ENCODE data around the gene MYOZ2. TPM values are rescaled to one million over a fixed set of nuclear protein-coding genes. Genes with fewer than 3 reads are reported as not detected.

Gene MYOZ2
- total and polyA plus RNA-seq, 2 of the 13 experiments (the other 11 are each of a cell fraction or from before 2014, with no cell fraction given) = 0.03 TPM; not detected in 1

DNA sequence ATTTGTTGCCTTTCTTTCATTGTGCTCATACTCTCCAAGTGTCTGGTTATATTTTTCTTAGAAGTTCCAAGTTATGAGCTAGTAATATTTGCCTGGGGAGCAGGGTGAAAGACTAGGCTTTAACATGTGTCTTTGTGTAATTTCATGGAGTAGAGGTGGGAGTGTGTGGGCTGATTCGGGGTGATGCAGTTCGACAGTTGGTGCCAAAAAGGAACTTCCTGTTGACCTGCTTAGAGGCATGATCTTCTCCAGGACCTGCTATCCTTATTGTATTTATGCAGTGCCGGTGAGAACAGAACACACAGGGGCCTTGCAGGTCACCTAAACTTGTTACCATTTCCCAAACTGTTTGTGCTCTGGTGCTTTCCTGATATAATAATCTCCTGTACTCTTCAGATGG, 98.1 kb downstream of the MYOZ2 start:
- ChIA-PET POLR2A (no interaction called here), CTCF (ENCODE audit: low intra/inter-chr PET ratio, low total read pairs) (no interaction called here)
- H3K27ac ChIP-seq (ENCODE audit: extremely low read length, insufficient read depth, low read length) = no peak overlapping the region
- in situ Hi-C loops (cut with HindIII; ENCODE audit: extremely low pct_ligation_motif_present, low pct_unique_long_range_greater_than_20kb) (no loop called here), intact Hi-C loops (cut with micrococcal nuclease; ENCODE audit: unreplicated experiment) (no loop called here)
- H3K9ac ChIP-seq (ENCODE audit: insufficient read depth, low read depth, low read length) = no peak overlapping the region
- FAIRE-seq (no peak), ATAC-seq (no peak), DNase-seq (ENCODE audit: low spot score) (no peak)
- H3K4me1 ChIP-seq (ENCODE audit: insufficient read depth, low read length) = no peaks in the 10 kb centered on the region
- H3K27me3 ChIP-seq (ENCODE audit: control insufficient read depth in 1 of 2, insufficient read depth in 2 of 2, low read length in 2 of 2) = no peaks in the 10 kb centered on the region
- TF ChIP-seq SOX6 (IDR thresholded peaks at IDR 0.05) (no peak), SOX6 (CRISPR knock-in tag; IDR thresholded peaks at IDR 0.05) (no peak), ZNF205 (CRISPR knock-in tag; IDR thresholded peaks at IDR 0.05) (no peak), NFKB2 (CRISPR knock-in tag; IDR thresholded peaks at IDR 0.05; ENCODE audit: borderline replicate concordance) (no peak), HES4 (CRISPR knock-in tag; IDR thresholded peaks at IDR 0.05; ENCODE audit: borderline replicate concordance) (no peak), ZNF766 (CRISPR knock-in tag; IDR thresholded peaks at IDR 0.05; ENCODE audit: borderline replicate concordance) (no peak), SRF (IDR thresholded peaks at IDR 0.05; ENCODE audit: low read depth, low read length) (no peak), TOPORS (CRISPR knock-in tag; IDR thresholded peaks at IDR 0.05) (no peak)
- TF ChIP-seq, protein P1, sequence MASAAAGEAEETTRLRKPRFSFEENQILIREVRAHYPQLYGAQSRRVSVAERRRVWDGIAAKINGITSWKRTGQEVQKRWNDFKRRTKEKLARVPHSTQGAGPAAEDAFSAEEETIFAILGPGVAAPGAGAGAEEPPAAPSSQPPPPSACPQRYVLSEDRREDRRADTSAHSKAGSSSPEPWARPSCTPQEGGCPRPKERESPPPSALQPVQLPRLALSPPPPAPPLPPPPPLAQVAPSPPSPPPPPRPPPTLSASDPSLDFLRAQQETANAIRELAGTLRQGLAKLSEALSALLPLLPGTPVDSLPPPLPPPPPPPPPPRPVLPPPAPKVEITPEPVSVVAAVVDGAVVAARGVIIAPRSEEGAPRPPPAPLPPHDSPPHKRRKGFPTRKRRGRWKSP (CRISPR knock-in tag; IDR thresholded peaks at IDR 0.05) = no peak
- TF ChIP-seq, protein P2, sequence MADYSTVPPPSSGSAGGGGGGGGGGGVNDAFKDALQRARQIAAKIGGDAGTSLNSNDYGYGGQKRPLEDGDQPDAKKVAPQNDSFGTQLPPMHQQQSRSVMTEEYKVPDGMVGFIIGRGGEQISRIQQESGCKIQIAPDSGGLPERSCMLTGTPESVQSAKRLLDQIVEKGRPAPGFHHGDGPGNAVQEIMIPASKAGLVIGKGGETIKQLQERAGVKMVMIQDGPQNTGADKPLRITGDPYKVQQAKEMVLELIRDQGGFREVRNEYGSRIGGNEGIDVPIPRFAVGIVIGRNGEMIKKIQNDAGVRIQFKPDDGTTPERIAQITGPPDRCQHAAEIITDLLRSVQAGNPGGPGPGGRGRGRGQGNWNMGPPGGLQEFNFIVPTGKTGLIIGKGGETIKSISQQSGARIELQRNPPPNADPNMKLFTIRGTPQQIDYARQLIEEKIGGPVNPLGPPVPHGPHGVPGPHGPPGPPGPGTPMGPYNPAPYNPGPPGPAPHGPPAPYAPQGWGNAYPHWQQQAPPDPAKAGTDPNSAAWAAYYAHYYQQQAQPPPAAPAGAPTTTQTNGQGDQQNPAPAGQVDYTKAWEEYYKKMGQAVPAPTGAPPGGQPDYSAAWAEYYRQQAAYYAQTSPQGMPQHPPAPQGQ (CRISPR knock-in tag; IDR thresholded peaks at IDR 0.05; ENCODE audit: borderline replicate concordance) = no peak
- TF ChIP-seq, protein P3, sequence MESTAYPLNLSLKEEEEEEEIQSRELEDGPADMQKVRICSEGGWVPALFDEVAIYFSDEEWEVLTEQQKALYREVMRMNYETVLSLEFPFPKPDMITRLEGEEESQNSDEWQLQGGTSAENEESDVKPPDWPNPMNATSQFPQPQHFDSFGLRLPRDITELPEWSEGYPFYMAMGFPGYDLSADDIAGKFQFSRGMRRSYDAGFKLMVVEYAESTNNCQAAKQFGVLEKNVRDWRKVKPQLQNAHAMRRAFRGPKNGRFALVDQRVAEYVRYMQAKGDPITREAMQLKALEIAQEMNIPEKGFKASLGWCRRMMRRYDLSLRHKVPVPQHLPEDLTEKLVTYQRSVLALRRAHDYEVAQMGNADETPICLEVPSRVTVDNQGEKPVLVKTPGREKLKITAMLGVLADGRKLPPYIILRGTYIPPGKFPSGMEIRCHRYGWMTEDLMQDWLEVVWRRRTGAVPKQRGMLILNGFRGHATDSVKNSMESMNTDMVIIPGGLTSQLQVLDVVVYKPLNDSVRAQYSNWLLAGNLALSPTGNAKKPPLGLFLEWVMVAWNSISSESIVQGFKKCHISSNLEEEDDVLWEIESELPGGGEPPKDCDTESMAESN (CRISPR knock-in tag; conservative IDR thresholded peaks at IDR 0.05) = no peak
- TF ChIP-seq, protein P4, sequence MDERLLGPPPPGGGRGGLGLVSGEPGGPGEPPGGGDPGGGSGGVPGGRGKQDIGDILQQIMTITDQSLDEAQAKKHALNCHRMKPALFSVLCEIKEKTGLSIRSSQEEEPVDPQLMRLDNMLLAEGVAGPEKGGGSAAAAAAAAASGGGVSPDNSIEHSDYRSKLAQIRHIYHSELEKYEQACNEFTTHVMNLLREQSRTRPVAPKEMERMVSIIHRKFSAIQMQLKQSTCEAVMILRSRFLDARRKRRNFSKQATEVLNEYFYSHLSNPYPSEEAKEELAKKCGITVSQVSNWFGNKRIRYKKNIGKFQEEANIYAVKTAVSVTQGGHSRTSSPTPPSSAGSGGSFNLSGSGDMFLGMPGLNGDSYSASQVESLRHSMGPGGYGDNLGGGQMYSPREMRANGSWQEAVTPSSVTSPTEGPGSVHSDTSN (CRISPR knock-in tag; IDR thresholded peaks at IDR 0.05) = no peak
- H2AFZ ChIP-seq (ENCODE audit: low read length) = no peak overlapping the region
- WGBS (ENCODE audit: low lambda C conversion rate) = 80% methylated on average over 3 of the region's 3 CpGs
- H4K20me1 ChIP-seq (ENCODE audit: insufficient read depth, low read length) = no peaks in the 10 kb centered on the region
- H3K79me2 ChIP-seq (ENCODE audit: insufficient read depth, low read length) = no peaks in the 10 kb centered on the region
- no peaks in the 10 kb centered on the region for H3K9me3 ChIP-seq (ENCODE audit: low read length)
- H3K36me3 ChIP-seq (replicated peaks in 1 of 2; ENCODE audit: control insufficient read depth in 1 of 2, insufficient read depth in 2 of 2, low read length in 2 of 2) = peaks cover 7 to 12% of the 10 kb centered on the region in 2 experiments; a peak in 2 of 5 replicates
- BruUV-seq (replicated peaks) = no TSS peak
- no peak overlapping the region for H3K4me3 ChIP-seq (replicated peaks in 1 of 3; ENCODE audit: insufficient read depth in 1 of 3, low read depth in 2 of 3, low read length in 3 of 3)
- no peak overlapping the region for H3K4me2 ChIP-seq (ENCODE audit: low read depth, low read length)

Measured in HepG2 (cell line).